Measurements from ENCODE around the gene KLHL18.

The KLHL18 gene

DNA sequence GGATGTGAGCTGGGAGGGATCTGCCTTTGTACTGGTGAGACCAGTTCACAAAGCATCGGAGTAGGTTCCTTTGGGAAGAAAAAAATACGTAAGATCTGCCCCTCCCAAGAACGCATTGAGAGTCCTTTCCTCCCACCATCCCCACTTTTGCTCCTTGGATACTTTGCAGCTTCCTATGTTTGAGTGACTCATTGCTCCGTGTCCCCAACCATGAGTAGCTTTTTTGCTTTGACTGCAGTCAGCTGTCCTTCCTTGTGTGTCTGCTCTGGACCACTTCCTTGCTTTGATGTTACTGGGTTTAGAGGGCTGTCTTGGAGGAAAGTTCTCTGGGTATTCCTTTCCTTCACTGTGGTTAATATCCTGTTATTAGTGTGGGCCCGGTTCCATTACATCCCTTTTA is 54.9 kb downstream of the KLHL18 start:
- FAIRE-seq (no peak), DNase-seq (ENCODE audit: insufficient read length, low spot score) (no peak)
- TF ChIP-seq CTCF (IDR thresholded peaks at IDR 0.05; ENCODE audit: insufficient read depth, missing control alignments) = no peak

DNA sequence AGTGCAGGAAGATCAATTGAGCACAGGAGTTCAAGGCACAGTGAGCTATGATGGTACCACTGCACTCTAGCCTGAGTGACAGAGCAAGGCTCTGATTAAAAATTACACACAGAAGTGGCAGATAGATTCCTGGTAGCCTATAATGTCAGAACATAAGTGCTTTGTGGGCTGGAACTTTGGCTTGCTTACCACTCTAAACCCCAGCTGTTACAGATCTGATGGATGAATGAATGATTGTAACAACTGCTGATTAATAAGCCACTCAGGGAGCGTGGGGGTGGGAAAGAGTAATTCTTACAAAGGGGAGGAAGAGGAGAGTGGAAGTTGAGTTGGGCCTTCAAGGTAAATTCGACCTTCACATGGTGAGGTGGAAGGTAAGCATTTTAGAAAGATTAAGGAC is 57.2 kb downstream of the KLHL18 start:
- DNase-seq (ENCODE audit: insufficient read length, low spot score) = no peak
- TF ChIP-seq CTCF (IDR thresholded peaks at IDR 0.05; ENCODE audit: insufficient read depth, missing control alignments) = no peak
- FAIRE-seq = no peak

DNA sequence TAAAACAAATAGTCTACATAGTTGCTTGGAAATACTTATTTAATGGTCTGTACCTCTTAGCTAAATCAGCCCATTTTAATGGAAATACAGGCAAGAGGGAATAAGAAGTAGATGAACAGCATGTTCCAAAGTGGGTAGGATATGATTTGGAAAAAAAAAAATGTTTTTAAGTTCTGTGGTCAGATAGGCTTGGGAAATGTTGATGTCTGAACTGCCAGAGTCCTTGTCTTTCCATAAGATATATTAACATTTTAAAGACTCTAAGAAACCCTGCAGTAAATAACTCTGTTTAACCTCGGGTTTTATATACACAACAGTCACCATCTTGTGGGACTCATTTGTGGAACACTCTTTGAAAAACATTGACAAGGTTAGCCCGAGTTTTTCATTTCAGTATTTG is 58.1 kb downstream of the KLHL18 start:
- no peak for TF ChIP-seq CTCF (IDR thresholded peaks at IDR 0.05; ENCODE audit: insufficient read depth, missing control alignments)
- no peak for DNase-seq (ENCODE audit: insufficient read length, low spot score)
- no peak for FAIRE-seq

DNA sequence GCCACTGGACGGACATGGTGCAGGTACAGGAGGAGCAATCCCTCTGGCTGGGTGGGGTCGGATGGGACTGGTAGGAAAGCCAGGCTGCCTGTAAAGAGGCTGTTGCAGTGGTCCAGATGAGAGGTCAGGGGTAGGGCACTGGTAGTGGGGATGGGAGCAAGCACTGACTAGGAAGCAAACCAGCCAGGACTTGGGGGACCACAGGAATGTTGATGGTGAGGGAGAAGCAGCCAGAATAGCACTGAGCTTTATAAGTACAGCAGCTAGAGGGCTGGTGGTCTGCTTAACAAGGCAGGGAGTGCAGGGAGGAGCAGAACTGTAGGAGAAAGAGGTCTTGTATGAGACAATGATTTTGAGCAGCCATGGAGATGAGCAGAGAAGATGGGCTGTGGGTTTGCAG is 59.4 kb downstream of the KLHL18 start:
- no peak for TF ChIP-seq CTCF (IDR thresholded peaks at IDR 0.05; ENCODE audit: insufficient read depth, missing control alignments)
- DNase-seq (ENCODE audit: insufficient read length, low spot score) = no peak
- FAIRE-seq = no peak

GRCh38 chr3:47342812-47343211 is 60.1 kb downstream of the KLHL18 start:
- no peak for TF ChIP-seq CTCF (IDR thresholded peaks at IDR 0.05; ENCODE audit: insufficient read depth, missing control alignments)
- FAIRE-seq (no peak), DNase-seq (ENCODE audit: insufficient read length, low spot score) (no peak)

- DNase-seq (ENCODE audit: insufficient read length, low spot score) (no peak), FAIRE-seq (no peak)
- no peak for TF ChIP-seq CTCF (IDR thresholded peaks at IDR 0.05; ENCODE audit: insufficient read depth, missing control alignments)
These were observed 60.8 kb downstream of the KLHL18 start for GRCh38 chr3:47343471-47343971.

- FAIRE-seq (no peak), DNase-seq (ENCODE audit: insufficient read length, low spot score) (no peak)
- TF ChIP-seq CTCF (IDR thresholded peaks at IDR 0.05; ENCODE audit: insufficient read depth, missing control alignments) = no peak
These were observed 62.2 kb downstream of the KLHL18 start for GRCh38 chr3:47344971-47345370.

Data from D721Med (cell line).